ENCODE data around the gene SLC35F5.
"Not testable (repeated sequence)": the region's sequence is repeated elsewhere in the genome, so short reads cannot be mapped to it uniquely, and the experiment has no call there.

SLC35F5 gene

DNA sequence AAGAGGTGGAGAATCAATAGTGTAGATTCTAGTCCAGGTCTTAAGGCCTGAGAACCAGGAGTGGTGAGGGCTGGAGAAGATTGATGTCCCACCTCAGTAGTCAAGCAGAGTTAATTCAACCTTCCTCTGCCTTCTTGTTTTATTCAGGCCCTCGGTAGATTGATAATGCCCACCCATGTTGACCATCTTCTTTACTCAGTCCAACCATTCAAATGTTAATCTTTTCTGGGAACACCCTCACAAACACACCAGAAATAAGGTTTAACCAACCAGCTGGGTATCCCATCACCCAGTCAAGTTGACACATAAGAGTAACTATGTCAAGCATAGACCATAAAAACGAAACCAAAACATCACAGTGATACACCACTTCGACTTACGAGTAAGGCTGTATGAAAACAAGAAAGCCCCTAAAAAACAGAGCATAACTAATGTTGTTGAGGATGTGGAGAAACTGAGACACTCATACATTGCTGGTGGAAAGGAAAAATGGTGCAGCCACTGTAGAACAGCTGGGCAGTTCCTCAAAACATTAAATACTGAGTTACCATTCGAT, 57.5 kb downstream of the SLC35F5 start:
- no peak for DNase-seq

DNA sequence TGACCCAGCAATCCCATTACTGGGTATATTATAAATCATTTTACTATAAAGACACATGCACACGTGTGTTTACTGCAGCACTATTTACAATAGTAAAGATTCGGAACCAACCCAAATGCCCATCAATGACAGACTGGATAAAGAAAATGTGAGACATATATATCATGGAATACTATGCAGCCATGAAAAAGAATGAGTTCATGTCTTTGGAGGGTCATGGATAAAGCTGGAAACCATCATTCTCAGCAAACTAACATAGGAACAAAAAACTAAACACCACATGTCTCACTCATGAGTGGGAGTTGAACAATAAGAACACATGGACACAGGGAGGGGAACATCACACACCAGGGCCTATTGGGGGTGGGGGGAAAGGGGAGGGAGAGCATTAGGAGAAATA, 58.2 kb downstream of the SLC35F5 start:
- not testable (repeated sequence) for DNase-seq

DNA sequence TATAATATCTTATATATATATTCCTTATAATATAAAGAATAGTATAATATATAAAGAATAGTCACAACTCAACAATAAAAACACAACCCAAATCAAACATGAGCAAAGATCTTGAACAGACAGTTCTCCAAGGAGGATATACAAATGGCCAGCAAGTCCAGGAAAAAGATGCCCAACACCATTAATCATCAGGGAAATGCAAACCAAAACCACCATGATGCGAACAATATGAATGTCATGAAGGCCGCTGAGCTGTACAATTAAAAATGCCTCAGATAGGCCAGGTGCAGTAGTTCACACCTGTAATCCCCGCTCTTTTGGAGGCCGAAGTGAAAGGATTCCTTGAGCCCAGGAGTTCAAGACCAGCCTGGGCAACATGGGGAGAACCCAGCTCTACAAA, 58.9 kb downstream of the SLC35F5 start:
- no peak for DNase-seq

DNA sequence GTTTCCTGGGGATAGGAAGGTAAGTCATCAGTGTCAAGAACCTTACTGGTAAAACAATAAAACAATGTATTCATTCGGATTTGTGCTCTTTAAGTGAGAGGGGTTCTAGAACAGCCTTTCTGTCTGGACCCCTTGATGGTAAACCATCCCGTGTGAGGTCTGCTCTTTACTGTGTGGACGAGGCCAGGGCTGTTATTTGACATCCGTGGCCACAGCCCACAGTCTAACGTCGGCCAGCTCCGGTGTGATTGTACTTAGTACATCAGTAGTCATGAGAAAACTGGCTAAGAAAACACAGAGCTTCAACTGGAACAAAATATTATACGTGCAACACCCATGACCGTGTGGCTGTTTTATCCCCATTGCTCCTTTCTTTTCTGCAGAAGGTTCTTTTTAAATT, 62.0 kb downstream of the SLC35F5 start:
- DNase-seq, result no peak

DNA sequence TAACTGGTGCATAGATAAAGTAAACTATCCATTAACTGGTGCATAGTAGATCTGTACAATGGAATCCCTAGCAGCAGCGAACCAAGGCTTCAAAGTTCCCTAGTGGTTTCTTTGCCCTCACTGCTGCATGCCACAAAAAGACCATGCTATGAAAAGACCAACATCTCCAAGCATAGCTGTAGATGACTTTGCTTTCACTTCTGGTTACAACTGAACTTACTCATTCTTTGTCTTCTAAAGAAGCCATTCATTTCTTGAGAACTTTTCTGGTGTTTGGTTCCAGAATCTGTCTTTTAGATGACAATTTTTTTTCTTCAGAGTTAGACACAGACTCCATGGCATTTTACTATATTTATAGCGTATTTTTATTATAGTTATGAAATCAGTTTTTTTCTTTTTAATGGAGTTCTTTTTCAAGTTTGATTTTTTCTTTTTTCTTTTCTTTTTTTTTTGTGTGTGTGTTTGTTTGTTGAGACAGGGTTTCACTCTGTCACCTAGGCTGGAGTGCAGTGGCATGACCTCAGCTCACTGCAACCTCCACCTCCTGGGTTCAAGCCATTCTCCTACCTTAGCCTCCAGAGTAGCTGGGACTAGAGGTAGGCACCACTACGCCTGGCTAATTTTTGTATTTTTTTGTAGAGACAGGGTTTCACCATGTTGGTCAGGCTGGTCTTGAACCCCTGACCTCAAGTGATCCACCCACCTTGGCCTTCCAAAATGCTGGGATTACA, 63.6 kb downstream of the SLC35F5 start:
- no peak for DNase-seq

DNA sequence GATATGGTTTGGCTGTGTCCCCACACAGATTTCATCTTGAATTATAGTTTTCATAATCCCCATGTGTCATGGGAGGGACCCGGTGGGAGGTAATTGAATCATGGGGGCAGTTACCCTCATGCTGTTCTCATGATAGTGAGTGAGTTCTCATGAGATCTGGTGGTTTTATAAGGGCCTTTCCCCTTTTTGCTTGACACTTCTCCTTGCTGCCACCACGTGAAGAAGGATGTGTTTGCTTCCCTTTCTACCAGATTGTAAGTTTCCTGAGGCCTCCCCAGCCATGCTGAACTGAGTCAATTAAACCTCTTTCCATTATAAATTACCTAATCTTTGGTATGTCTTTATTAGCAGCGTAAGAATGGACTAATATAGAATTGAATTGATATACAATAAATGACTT, 65.6 kb downstream of the SLC35F5 start:
- DNase-seq, result not testable (repeated sequence)

DNA sequence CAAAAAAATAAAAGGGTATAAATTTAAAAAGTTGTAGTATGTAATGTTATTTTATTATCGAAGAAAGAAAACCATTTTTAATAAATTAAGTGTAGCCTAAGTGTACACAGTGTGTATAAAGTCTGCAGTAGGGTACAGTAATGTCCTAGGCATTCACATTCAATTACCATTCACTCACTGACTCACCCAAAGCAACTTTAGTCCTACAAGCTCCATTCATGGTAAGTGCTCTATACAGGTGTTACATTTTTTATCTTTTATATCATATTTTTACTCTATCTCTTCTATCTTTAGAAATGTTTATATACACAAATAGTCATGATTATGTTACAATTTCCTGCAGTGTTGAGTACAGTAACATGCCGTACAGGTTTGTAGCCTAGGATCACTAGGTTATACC, 69.9 kb downstream of the SLC35F5 start:
- DNase-seq, result no peak

DNA sequence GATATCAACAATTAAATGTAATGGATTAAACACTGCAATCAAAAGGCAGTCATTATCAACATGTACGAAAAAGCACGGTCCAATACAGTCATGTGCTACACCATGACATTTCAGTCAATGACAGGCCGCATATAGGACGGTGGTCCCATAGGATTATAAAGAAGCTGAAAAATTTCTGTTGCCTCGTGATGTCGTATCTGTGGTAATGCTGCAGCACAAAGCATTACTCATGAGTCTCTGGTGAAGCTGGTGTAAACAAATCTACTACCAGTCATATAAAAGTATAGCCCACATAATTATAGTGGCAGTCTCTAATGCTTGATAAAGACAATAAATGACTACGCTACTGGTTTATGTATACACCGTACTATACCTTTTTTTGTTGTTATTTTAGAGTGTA, 71.0 kb downstream of the SLC35F5 start:
- no peak for DNase-seq

DNA sequence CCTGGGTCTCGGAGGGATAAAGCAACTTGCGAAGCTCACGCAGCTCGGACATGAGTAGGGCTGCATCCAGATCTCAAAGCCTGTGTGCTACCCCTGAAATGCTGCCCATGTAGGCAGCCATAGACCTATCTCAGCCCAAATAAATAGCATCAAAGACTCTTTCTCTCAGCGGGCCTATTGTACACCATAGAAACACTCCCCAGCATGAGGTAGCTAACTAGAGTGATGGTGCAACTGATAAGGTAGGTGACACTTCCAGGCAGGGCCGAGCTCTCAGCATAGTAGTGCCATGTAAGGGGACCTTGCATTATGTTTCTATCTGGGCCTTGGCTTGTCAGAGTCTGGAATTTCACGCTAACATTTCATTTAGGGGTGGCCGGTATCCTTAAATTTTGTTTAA, 77.0 kb downstream of the SLC35F5 start:
- DNase-seq, result no peak

DNA sequence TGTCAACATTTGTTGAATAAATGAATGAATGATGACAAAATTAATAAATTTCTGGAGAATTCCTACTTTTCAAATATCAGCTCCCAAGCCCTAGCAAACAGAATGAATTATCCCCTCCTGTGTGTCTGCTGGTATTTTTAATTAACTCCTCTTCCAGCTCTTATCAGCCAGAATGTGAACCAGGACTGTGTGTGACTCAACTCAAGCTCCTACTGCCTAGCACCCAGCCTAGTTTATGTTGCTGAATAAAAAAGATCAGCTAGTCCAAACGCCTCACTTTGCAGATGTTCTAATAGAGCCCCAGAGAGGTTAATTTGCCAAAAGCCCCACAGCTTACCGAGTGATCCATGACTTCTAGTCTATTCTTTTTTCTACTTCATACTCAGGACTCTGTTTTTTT, 79.1 kb downstream of the SLC35F5 start:
- DNase-seq, result no peak

DNA sequence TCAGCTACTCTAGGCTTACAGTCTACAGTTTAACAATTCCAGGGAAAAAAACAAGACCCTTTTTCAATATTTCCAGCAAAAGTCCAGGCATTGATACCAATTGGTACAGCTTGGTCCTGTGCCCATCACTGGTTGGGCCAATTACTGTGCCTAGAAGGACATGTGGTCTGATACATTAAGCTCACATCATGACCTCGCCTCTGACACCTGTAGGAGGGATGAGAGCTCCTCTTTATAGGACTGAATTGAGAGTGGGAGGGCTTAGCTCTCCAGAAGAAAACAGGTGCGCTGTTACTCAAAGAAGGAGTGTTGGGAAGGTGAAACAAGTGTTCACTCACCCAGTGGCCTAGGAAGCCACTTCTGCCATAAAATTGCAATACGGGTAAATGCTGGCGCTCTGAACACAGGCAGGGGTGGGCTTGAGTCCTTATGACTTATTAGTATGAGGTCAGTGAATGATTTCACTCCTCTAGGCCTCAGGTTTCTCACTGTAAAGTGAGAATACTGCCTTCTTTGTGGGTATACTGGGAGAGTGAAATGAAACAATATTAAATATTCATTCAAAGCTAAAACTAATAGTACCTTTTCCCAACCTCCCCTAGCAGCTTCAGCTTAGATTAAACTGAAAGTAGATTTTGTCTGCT, 79.7 kb downstream of the SLC35F5 start:
- DNase-seq, result no peak

DNA sequence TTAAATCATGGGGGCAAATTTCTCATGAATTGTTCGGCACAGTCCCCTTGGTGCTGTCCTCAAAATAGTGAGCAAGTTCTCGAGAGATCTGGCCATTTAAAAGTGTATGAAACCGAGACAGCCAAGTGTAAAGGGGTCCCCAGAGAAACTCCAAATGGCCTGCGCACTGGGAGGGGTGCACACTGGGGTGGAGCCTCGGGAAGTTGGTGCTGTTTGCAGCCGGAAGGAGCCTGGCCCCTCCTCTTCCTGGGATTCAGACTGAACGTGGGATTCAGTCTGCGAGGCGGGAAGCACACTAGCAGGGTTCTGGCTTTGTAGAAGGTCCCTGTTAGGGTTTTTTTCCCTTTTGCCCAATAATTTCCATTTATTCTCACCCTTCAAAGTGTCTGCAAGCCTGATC, 80.6 kb downstream of the SLC35F5 start:
- no peak for DNase-seq

DNA sequence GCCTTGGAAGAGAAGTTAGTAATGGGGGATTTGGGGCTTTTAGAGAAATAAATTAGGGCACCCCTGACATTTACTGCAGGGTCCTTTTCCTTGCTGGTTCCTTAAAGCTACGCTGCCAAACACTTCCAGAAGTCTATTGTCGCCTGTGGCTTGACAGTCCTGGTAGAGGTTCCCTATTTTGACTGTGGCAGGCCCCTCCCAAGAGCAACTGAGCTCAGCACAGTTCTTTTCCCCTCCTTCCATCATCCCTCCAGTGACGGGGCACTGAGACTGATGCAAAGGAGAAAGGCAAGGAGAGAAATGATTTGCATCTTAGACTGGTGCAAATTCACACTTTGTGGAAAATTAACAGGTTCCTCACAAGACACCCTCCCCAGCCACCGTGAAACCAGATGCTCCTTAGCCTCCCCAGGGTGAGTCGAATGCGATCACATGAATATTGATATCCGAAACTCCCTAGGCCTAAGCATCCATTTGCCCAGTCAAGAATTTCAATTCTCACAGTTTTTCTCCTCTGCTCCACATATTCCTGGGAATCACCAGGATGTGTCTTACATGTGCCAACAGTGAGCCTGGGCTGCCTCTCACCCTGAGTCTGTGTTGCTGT, 84.0 kb downstream of the SLC35F5 start:
- DNase-seq, result no peak

DNA sequence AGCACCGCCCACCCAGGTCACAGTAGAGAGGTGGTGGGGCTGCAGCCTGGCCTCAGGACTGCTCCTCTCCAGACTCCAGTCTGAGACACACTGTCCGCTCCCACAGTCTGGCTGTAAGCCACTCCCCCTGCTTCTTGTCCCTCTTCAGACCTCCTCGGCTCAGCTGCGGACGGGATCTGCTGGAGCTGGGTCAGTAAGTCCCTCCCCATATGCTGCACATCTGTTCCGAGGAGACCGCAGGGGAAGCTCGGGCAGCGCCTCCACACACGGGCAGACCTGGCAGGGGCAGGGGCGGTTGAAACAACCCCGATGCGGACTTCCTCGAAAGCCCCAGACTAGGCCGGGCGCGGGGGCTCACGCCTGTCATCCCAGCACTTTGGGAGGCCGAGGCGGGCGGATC, 87.4 kb downstream of the SLC35F5 start:
- not testable (repeated sequence) for DNase-seq

DNA sequence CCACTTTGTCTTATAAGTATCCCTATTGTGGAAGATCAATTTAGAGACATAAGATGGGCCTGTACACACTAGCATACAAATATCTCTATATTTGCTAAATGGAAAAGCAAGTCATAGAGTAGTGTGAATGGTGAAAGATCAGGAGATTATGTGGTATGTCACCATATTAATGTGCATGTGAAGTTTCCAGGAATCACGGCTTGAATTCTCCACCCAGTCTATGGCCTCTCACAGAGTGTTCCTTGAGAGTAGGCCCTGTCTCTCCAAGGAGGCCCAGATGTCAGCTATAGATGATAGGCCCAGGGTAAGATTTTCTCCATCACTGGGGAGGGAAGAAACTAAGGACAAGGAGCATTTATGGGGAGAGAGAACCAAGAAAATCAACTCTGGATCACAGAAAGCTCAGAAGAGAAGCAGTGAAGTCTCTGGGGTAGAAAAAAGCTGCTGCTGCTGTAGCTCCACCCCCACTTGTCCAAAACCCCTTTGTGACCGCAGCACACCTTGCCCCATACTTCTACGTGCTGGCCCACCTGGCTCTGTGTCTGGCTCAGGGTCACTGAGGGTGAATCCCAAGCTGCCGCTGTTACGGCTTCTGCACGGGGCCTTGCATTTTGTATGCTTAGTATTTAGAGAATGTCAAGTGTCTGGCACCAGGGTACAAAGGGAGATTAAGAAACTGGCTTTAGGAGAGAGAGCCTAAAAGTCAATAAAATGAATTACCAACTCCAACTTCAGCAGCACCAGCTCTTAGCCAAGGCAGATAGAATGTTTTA, 91.5 kb downstream of the SLC35F5 start:
- not testable (repeated sequence) for DNase-seq

DNA sequence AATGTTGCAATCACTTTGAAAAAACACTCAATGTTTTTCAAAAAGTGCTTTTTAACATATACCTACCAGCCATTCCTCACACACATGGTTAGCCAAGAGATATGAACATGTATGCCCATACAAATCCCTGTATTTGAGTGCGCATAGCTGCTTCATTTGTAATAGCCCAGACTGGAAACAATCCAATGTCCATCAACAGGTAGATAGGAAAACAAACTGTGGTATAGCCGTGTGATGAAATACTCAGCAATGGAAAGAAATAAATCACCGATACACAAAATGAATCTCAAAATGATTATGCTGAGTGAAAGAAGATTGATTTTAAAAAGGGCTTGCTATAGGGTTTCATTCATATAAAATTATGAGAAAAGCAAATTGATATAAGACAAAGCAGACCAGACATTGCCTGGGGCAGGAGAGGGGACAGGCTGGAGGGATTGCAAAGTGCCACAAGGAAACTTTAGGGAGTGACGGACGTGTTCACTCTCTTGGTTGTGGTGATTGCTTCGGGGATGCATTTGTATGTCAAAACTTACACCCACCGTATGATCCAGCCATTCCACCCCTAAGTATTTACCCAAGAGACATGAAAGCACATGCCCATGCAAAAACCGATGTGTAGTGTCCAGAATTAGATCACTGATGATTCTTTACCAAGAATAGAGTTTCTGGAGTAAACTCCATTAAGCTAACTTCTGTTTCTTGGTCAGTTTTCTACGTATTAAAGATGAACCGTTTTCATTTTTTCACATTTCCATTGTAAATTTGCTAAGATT, 93.0 kb downstream of the SLC35F5 start:
- not testable (repeated sequence) for DNase-seq
